Measurements from ENCODE around the gene EMD. TPM values are rescaled to one million over a fixed set of nuclear protein-coding genes. Genes with fewer than 3 reads are reported as not detected.

Gene EMD
- total RNA-seq, 2 donors from 2014 or later = 61.4 to 66.1 TPM

GRCh38 chrX:154372612-154373022, 6.5 kb upstream of the EMD start:
- Histone ChIP-seq H3K27ac (peak overlapping the region; percentile 81 to 87), H3K9me3 (no peaks in the 10 kb centered on the region), H3K36me3 (no peaks in the 10 kb centered on the region), H3K4me3 (peak overlapping the region; percentile 2 to 44), H3K27me3 (replicated peaks; ENCODE audit: insufficient read depth) (no peaks in the 10 kb centered on the region), H3K4me1 (replicated peaks) (no peaks in the 10 kb centered on the region)
- intact Hi-C loops (cut with DNase I) = no loop called here
- whole genome bisulfite sequencing = 23% methylated on average over 4 of the region's 5 CpGs
- TF ChIP-seq POLR2A (IDR thresholded peaks at IDR 0.05) = no peak
- no peak for TF ChIP-seq POLR2AphosphoS5 (IDR thresholded peaks at IDR 0.05)
- no peak for TF ChIP-seq CTCF (IDR thresholded peaks at IDR 0.05)
- DNase-seq (ENCODE audit: low spot score) = no peak

GRCh38 chrX:154373340-154374306, 5.5 kb upstream of the EMD start:
- no peaks in the 10 kb centered on the region for H3K4me1 ChIP-seq (replicated peaks)

GRCh38 chrX:154374313-154375155, 4.6 kb upstream of the EMD start, which contains the start of gene FLNA:
FLNA (minus strand) TSS chrX:154374634; CDS start chrX:154371245, 3,389 bp downstream.
- peak within 1 kb of the TSS; percentile 81 to 87 for H3K27ac ChIP-seq
- WGBS = 0% methylated on average over 14 of the region's 95 CpGs
- H3K36me3 ChIP-seq = no peaks in the 10 kb centered on the region
- no peak for DNase-seq (ENCODE audit: low spot score)
- H3K4me3 ChIP-seq = peak within 1 kb of the TSS; percentile 27 to 30
- no peaks in the 10 kb centered on the region for H3K9me3 ChIP-seq
- no peaks in the 10 kb centered on the region for H3K4me1 ChIP-seq (replicated peaks)
- intact Hi-C loops (cut with DNase I) = no loop called here
- TF ChIP-seq CTCF (IDR thresholded peaks at IDR 0.05) (peak in 2 of 4 experiments; percentile 27 to 33), POLR2AphosphoS5 (IDR thresholded peaks at IDR 0.05) (no peak), POLR2A (IDR thresholded peaks at IDR 0.05) (no peak)
- no peaks in the 10 kb centered on the region for H3K27me3 ChIP-seq (replicated peaks; ENCODE audit: insufficient read depth)

More at GRCh38 chrX:154373340-154374306, 5.5 kb upstream of the EMD start:
- intact Hi-C loops (cut with DNase I) = no loop called here
- Histone ChIP-seq H3K27me3 (replicated peaks; ENCODE audit: insufficient read depth) (no peaks in the 10 kb centered on the region), H3K9me3 (no peaks in the 10 kb centered on the region), H3K36me3 (no peaks in the 10 kb centered on the region), H3K4me3 (peak overlapping the region; percentile 27 to 30), H3K27ac (peak overlapping the region; percentile 81 to 87)
- DNase-seq (ENCODE audit: low spot score) = peak; percentile 70
- TF ChIP-seq POLR2A (IDR thresholded peaks at IDR 0.05) (peak; percentile 21), POLR2AphosphoS5 (IDR thresholded peaks at IDR 0.05) (peak; percentile 58), CTCF (IDR thresholded peaks at IDR 0.05) (peak; percentile 34 to 83 (median 71))
- WGBS = 4% methylated on average over 18 of the region's 23 CpGs

- Histone ChIP-seq H3K36me3 (no peaks in the 10 kb centered on the region), H3K9me3 (no peaks in the 10 kb centered on the region), H3K27me3 (replicated peaks; ENCODE audit: insufficient read depth) (no peaks in the 10 kb centered on the region), H3K4me1 (replicated peaks) (no peaks in the 10 kb centered on the region), H3K4me3 (no peak overlapping the region), H3K27ac (peak overlapping the region; percentile 81 to 87)
- intact Hi-C loops (cut with DNase I) = no loop called here
- DNase-seq (ENCODE audit: low spot score) = no peak
- 39% methylated on average over 5 of the region's 10 CpGs for WGBS
- TF ChIP-seq POLR2AphosphoS5 (IDR thresholded peaks at IDR 0.05) (no peak), CTCF (IDR thresholded peaks at IDR 0.05) (no peak), POLR2A (IDR thresholded peaks at IDR 0.05) (no peak)
Measured at GRCh38 chrX:154375156-154375504, 4.0 kb upstream of the EMD start.

Measured in prostate gland (tissue), 2 donors.